ENCODE measurements around the gene RMND5B. TPM values are rescaled to one million over a fixed set of nuclear protein-coding genes. Genes with fewer than 3 reads are reported as not detected.

Gene RMND5B
- total and polyA plus RNA-seq, 10 of the 15 experiments (the other 5 are each of a cell fraction or from before 2014, with no cell fraction given): 1.6 to 50.7 (median 30.9) TPM

DNA sequence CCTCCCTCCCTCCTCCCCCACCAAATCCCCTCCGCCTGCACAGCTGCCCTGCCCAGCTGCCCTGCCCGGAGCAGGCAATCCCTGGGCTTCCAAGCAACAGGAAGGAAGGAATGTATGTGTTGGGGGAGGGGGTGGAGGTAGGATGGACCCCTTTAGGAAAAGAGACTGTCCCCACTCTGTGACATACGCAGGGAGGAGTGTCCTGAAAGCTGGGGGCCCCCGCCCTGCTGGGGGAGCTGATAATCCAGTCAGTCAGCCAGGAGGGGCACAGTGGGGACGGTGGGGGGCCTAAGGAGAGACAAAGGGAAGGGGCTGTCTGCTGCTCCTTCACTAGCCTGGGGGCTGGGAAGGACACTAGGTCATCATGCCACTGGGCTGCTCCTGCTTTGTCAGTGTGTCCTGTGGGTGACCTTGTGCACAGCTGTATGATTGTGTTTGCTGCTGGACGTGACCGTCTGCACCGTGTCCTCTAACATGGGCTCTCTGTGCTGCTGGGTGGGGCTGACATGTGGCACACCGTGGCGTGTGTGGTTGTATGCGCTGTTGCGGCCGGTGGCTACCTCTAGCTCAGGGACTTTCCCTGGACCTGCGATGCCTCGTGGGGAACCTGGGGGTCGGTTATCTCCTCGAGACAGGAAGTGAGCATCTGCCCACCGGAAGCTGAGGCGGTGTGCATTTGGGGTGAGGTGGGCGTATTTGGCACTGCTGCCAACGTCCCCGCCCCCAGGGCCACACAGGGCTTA is 14.5 kb upstream of the RMND5B start (continued):
- peak; percentile 73; the same call in 1 of the 2 replicates for TF ChIP-seq PAX5 (IDR thresholded peaks at IDR 0.05; ENCODE audit: borderline replicate concordance, low read depth, low read length)
- TF ChIP-seq TCF12 (IDR thresholded peaks at IDR 0.05; ENCODE audit: low read depth, low read length): peak; percentile 54; the same call in 1 of the 2 replicates
- TF ChIP-seq BHLHE40 (IDR thresholded peaks at IDR 0.05; ENCODE audit: borderline replicate concordance in 1 of 2, low read depth in 2 of 2, low read length in 1 of 2): peak; percentile 70 to 84
- TF ChIP-seq CREM (IDR thresholded peaks at IDR 0.05; ENCODE audit: low read depth): peak; percentile 52; the same call in 1 of the 2 replicates
- 0 out of 2 replicates have a peak, but pooled peaks have one; percentile 34 for TF ChIP-seq EED (IDR thresholded peaks at IDR 0.05; ENCODE audit: low read depth)
- no peak for TF ChIP-seq TBL1XR1 (IDR thresholded peaks at IDR 0.05; ENCODE audit: low read depth, low read length)
- no peak for TF ChIP-seq KLF5 (IDR thresholded peaks at IDR 0.05; ENCODE audit: partially characterized antibody)
- 0 out of 2 replicates have a peak, but pooled peaks have one; percentile 25 for TF ChIP-seq MEF2A (IDR thresholded peaks at IDR 0.05; ENCODE audit: insufficient read depth, low read depth, low read length)
- TF ChIP-seq, protein P1, sequence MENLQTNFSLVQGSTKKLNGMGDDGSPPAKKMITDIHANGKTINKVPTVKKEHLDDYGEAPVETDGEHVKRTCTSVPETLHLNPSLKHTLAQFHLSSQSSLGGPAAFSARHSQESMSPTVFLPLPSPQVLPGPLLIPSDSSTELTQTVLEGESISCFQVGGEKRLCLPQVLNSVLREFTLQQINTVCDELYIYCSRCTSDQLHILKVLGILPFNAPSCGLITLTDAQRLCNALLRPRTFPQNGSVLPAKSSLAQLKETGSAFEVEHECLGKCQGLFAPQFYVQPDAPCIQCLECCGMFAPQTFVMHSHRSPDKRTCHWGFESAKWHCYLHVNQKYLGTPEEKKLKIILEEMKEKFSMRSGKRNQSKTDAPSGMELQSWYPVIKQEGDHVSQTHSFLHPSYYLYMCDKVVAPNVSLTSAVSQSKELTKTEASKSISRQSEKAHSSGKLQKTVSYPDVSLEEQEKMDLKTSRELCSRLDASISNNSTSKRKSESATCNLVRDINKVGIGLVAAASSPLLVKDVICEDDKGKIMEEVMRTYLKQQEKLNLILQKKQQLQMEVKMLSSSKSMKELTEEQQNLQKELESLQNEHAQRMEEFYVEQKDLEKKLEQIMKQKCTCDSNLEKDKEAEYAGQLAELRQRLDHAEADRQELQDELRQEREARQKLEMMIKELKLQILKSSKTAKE (IDR thresholded peaks at IDR 0.05; ENCODE audit: low read depth, poor library complexity, severe bottlenecking): no peak
- 0 out of 2 replicates have a peak, but pooled peaks have one; percentile 39 for TF ChIP-seq BACH1 (IDR thresholded peaks at IDR 0.05; ENCODE audit: borderline replicate concordance)
- TF ChIP-seq ZNF217 (IDR thresholded peaks at IDR 0.05): no peak
- TF ChIP-seq EP300 (IDR thresholded peaks at IDR 0.05; ENCODE audit: borderline replicate concordance in 1 of 2, control insufficient read depth in 1 of 2, low read depth in 2 of 2, low read length in 2 of 2): peak; percentile 50 to 68; a peak in 1 of 4 replicates
- TF ChIP-seq RUNX3 (IDR thresholded peaks at IDR 0.05; ENCODE audit: low read length): no peak
- peak; percentile 69; the same call in 1 of the 2 replicates for TF ChIP-seq IKZF1 (conservative IDR thresholded peaks at IDR 0.05)
- peak; percentile 73 for TF ChIP-seq DPF2 (IDR thresholded peaks at IDR 0.05)
- TF ChIP-seq, protein P2, sequence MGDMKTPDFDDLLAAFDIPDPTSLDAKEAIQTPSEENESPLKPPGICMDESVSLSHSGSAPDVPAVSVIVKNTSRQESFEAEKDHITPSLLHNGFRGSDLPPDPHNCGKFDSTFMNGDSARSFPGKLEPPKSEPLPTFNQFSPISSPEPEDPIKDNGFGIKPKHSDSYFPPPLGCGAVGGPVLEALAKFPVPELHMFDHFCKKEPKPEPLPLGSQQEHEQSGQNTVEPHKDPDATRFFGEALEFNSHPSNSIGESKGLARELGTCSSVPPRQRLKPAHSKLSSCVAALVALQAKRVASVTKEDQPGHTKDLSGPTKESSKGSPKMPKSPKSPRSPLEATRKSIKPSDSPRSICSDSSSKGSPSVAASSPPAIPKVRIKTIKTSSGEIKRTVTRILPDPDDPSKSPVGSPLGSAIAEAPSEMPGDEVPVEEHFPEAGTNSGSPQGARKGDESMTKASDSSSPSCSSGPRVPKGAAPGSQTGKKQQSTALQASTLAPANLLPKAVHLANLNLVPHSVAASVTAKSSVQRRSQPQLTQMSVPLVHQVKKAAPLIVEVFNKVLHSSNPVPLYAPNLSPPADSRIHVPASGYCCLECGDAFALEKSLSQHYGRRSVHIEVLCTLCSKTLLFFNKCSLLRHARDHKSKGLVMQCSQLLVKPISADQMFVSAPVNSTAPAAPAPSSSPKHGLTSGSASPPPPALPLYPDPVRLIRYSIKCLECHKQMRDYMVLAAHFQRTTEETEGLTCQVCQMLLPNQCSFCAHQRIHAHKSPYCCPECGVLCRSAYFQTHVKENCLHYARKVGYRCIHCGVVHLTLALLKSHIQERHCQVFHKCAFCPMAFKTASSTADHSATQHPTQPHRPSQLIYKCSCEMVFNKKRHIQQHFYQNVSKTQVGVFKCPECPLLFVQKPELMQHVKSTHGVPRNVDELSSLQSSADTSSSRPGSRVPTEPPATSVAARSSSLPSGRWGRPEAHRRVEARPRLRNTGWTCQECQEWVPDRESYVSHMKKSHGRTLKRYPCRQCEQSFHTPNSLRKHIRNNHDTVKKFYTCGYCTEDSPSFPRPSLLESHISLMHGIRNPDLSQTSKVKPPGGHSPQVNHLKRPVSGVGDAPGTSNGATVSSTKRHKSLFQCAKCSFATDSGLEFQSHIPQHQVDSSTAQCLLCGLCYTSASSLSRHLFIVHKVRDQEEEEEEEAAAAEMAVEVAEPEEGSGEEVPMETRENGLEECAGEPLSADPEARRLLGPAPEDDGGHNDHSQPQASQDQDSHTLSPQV (IDR thresholded peaks at IDR 0.05): 0 out of 2 replicates have a peak, but pooled peaks have one; percentile 3
- TF ChIP-seq SMC3 (IDR thresholded peaks at IDR 0.05; ENCODE audit: borderline replicate concordance, low read length): no peak
- 0 out of 2 replicates have a peak, but pooled peaks have one; percentile 45 for TF ChIP-seq BCL11A (IDR thresholded peaks at IDR 0.05; ENCODE audit: low read depth, low read length)
- TF ChIP-seq, protein P3, sequence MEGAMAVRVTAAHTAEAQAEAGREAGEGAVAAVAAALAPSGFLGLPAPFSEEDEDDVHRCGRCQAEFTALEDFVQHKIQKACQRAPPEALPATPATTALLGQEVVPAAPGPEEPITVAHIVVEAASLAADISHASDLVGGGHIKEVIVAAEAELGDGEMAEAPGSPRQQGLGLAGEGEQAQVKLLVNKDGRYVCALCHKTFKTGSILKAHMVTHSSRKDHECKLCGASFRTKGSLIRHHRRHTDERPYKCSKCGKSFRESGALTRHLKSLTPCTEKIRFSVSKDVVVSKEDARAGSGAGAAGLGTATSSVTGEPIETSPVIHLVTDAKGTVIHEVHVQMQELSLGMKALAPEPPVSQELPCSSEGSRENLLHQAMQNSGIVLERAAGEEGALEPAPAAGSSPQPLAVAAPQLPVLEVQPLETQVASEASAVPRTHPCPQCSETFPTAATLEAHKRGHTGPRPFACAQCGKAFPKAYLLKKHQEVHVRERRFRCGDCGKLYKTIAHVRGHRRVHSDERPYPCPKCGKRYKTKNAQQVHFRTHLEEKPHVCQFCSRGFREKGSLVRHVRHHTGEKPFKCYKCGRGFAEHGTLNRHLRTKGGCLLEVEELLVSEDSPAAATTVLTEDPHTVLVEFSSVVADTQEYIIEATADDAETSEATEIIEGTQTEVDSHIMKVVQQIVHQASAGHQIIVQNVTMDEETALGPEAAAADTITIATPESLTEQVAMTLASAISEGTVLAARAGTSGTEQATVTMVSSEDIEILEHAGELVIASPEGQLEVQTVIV (IDR thresholded peaks at IDR 0.05; ENCODE audit: borderline replicate concordance, partially characterized antibody): no peak
- TF ChIP-seq ZNF622 (IDR thresholded peaks at IDR 0.05): no peak
- no peak for TF ChIP-seq SP1 (IDR thresholded peaks at IDR 0.05; ENCODE audit: low read depth, low read length)
- TF ChIP-seq CBX3 (IDR thresholded peaks at IDR 0.05; ENCODE audit: borderline replicate concordance, low read depth): no peak

All from GM12878 (cell line).